HepG2 (cell line): Measurements from ENCODE around the gene AGAP3. TPM values are rescaled to one million over a fixed set of nuclear protein-coding genes. Genes with fewer than 3 reads are reported as not detected.

Experiments used
- ATAC-seq: fragments of 200-7000 bp; cut with Tn5 transposase; 3 replicates; pipeline ENCODE4 v1.9.1; 2020; ENCODE audit warnings: mild to moderate bottlenecking, moderate library complexity
- BruUV-seq: library from RNA; stranded (reverse); fragments of 400-500 nt; replicated peaks from 2 replicates; lab custom pipeline; 2021; lab: Mats Ljungman, UMichigan
- CTCF ChIA-PET: fragments of 300-600 bp; formaldehyde crosslinking; extraction: SDS; loops from one replicate; lab custom pipeline; 2021; ENCODE audit warnings: low total read pairs, inconsistent platforms, low intra/inter-chr PET ratio; lab: Yijun Ruan, JAX
- POLR2A ChIA-PET: fragments of 350-600 bp; sonication (Branson Sonifier 250); formaldehyde crosslinking; loops from one replicate; lab custom pipeline; 2020; ENCODE audit warnings: antibody characterized with exemption, inconsistent platforms; lab: Yijun Ruan, JAX
- DNase-seq: peaks from one replicate; pipeline ENCODE4 v3.0.0-alpha.2; 2015; ENCODE audit warnings: low spot score
- FAIRE-seq: peaks from 3 replicates; lab custom pipeline; 2011; peaks lifted over from hg19 to GRCh38; lab: Jason Lieb, UNC
- H2AFZ ChIP-seq: one replicate; pipeline ENCODE4 v1.6.1; 2011; ENCODE audit warnings: low read length, inconsistent platforms
- H3K27ac ChIP-seq: fragments of 300-600 bp; 3 replicates; pipeline ENCODE4 v1.8.0; 2011; ENCODE audit warnings: mixed run types, mild to moderate bottlenecking, mixed read lengths, low read length, inconsistent platforms; ENCODE audit not compliant: insufficient read depth; ENCODE audit errors: extremely low read length
- H3K27me3 ChIP-seq, 2 experiments: fragments of 200-600 bp in 1 of 2; 2 replicates in 1 of 2; 3 replicates in 1 of 2; pipeline versions ENCODE4 v1.6.0 to v1.8.0; 2011; ENCODE audit warnings: low read length in 2 of 2, mild to moderate bottlenecking in 2 of 2, moderate library complexity in 2 of 2, inconsistent platforms in 1 of 2; ENCODE audit not compliant: insufficient read depth in 2 of 2, control insufficient read depth in 1 of 2
- H3K36me3 ChIP-seq, 2 experiments: fragments of 200-600 bp in 1 of 2; replicated peaks in 1 of 2; 2 replicates in 1 of 2; 3 replicates in 1 of 2; pipeline versions ENCODE4 v1.5.1 to v1.8.0; 2011; ENCODE audit warnings: low read length in 2 of 2, inconsistent platforms in 1 of 2; ENCODE audit not compliant: insufficient read depth in 2 of 2, control insufficient read depth in 1 of 2
- H3K4me1 ChIP-seq: 2 replicates; pipeline ENCODE4 v1.5.1; 2012; ENCODE audit warnings: low read length, inconsistent platforms; ENCODE audit not compliant: insufficient read depth
- H3K4me2 ChIP-seq: 2 replicates; pipeline ENCODE4 v1.6.0; 2011; ENCODE audit warnings: low read depth, low read length, inconsistent platforms
- H3K4me3 ChIP-seq, 3 experiments: fragments of 200-600 bp in 1 of 3; sonication (generic), shearing (Covaris generic) in 1 of 3; replicated peaks in 1 of 3; 2 replicates each; pipeline ENCODE4 v1.5.1; 2011 to 2016; ENCODE audit warnings: low read length in 3 of 3, inconsistent platforms in 2 of 3, low read depth in 2 of 3, mild to moderate bottlenecking in 2 of 3, control low read depth in 1 of 3, mixed read lengths in 1 of 3; ENCODE audit not compliant: insufficient read depth in 1 of 3
- H3K79me2 ChIP-seq: one replicate; pipeline ENCODE4 v1.6.1; 2011; ENCODE audit warnings: low read length, inconsistent platforms; ENCODE audit not compliant: insufficient read depth
- H3K9ac ChIP-seq: 2 replicates; pipeline ENCODE4 v1.6.0; 2011; ENCODE audit warnings: mild to moderate bottlenecking, low read depth, low read length, inconsistent platforms; ENCODE audit not compliant: insufficient read depth
- H3K9me3 ChIP-seq: 2 replicates; pipeline ENCODE4 v1.5.1; 2012; ENCODE audit warnings: mild to moderate bottlenecking, low read length
- H4K20me1 ChIP-seq: 2 replicates; pipeline ENCODE4 v1.6.0; 2011; ENCODE audit warnings: inconsistent platforms, mild to moderate bottlenecking, low read length, moderate library complexity; ENCODE audit not compliant: insufficient read depth
- CBX2 ChIP-seq, 2 experiments: fragments of 200-600 bp in 1 of 2; sonication (generic); formaldehyde crosslinking in 1 of 2; IDR thresholded peaks; 2 replicates each; pipeline versions ENCODE4 v1.7.0 to v1.8.1; 2018 to 2022; ENCODE audit warnings: low read depth in 2 of 2, low read length in 1 of 2, mild to moderate bottlenecking in 1 of 2, missing genetic modification reagents in 1 of 2
- TCF12 ChIP-seq, 2 experiments: fragments of 450-650 bp in 1 of 2; sonication (generic) in 1 of 2; formaldehyde crosslinking in 1 of 2; IDR thresholded peaks; 2 replicates each; pipeline versions ENCODE4 v1.6.1 to v1.8.0; 2017 to 2022; ENCODE audit warnings: antibody characterized with exemption in 1 of 2, mild to moderate bottlenecking in 1 of 2, missing genetic modification reagents in 1 of 2, moderate library complexity in 1 of 2
- WGBS: methylation state at CpG from one replicate; pipeline ENCODE4 v1.1.6; 2017; ENCODE audit warnings: low lambda C conversion rate; 5-methylcytosine and 5-hydroxymethylcytosine counted together
- in situ Hi-C: cut with HindIII; loops from 2 replicates; pipeline ENCODE4 v1.10.0; 2017; ENCODE audit warnings: low pct_unique_long_range_greater_than_20kb; ENCODE audit not compliant: extremely low pct_ligation_motif_present
- intact Hi-C: fragments of 100-400 bp; cut with micrococcal nuclease; formaldehyde crosslinking; loops from one replicate; pipeline ENCODE4 v1.10.0; 2022; ENCODE audit not compliant: unreplicated experiment
- polyA plus RNA-seq, 8 experiments: library from polyadenylated mRNA; depleted of rRNA in 3 of 8; stranded (reverse) in 7 of 8; unstranded in 1 of 8; fragments of >200 nt; fragmentation: Illumina TruSeq in 4 of 8; extraction: Trizol in 4 of 8; gene quantifications; 2 replicates each; pipeline versions ENCODE4 v1.2.1 to v1.2.3, GENCODE V29; 2011 to 2016; ENCODE audit warnings: low read depth in 4 of 8, missing spikeins in 1 of 8, mixed read lengths in 1 of 8; ENCODE audit not compliant: insufficient read depth in 1 of 8
- total RNA-seq, 5 experiments: library from RNA; depleted of rRNA; stranded (reverse); fragments of >200 nt; fragmentation: Illumina TruSeq; extraction: Trizol; gene quantifications; 2 replicates each; pipeline ENCODE4 v1.2.3, GENCODE V29; 2016; ENCODE audit warnings: low read depth in 1 of 5
- TF ChIP-seq, protein P1 (sequence below): sonication (generic); formaldehyde crosslinking; IDR thresholded peaks from 2 replicates; pipeline ENCODE4 v1.4.0; 2020; ENCODE audit warnings: missing genetic modification reagents
- TF ChIP-seq, protein P2 (sequence below): sonication (generic); formaldehyde crosslinking; IDR thresholded peaks from 2 replicates; pipeline ENCODE4 v1.4.0; 2020; ENCODE audit warnings: mild to moderate bottlenecking, missing genetic modification reagents, borderline replicate concordance

Gene AGAP3
- total and polyA plus RNA-seq, 2 of the 13 experiments (the other 11 are each of a cell fraction or from before 2014, with no cell fraction given) = 31.3 to 61.4 TPM

DNA sequence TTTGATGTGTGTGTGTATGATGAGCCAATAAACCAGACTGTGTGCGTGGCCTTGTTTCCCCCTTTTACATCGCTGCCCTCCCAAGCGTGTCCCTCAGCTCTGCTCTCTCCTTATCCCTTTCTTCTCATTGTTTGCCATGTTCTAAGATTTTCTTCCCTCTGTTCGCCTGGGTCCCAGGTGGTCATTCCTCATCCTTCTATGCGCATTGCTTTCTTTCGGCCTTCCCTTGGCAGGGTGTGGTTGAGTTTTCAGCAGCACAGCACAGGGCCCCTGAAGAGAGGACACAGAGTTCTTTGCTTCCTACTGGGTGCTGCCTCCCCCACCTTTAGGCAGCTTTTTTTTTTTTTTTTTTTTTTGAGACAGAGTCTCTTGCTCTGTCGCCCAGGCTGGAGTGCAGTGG is 58.1 kb downstream of the AGAP3 start:
- Histone ChIP-seq H2AFZ (no peak overlapping the region), H3K9ac (no peak overlapping the region), H3K4me3 (no peak overlapping the region), H3K36me3 (peaks cover 15 to 31% of the 10 kb centered on the region in 2 experiments), H4K20me1 (no peaks in the 10 kb centered on the region), H3K27ac (no peak overlapping the region), H3K9me3 (no peaks in the 10 kb centered on the region), H3K27me3 (peaks cover under 1 to 9% of the 10 kb centered on the region in 2 experiments; a peak in 3 of 5 replicates), H3K4me2 (no peak overlapping the region), H3K79me2 (no peaks in the 10 kb centered on the region), H3K4me1 (no peaks in the 10 kb centered on the region)
- in situ Hi-C loops = no loop called here
- BruUV-seq = no TSS peak
- ChIA-PET POLR2A (no interaction called here), CTCF (no interaction called here)
- FAIRE-seq (no peak), DNase-seq (no peak), ATAC-seq (no peak)
- TF ChIP-seq, protein P1, sequence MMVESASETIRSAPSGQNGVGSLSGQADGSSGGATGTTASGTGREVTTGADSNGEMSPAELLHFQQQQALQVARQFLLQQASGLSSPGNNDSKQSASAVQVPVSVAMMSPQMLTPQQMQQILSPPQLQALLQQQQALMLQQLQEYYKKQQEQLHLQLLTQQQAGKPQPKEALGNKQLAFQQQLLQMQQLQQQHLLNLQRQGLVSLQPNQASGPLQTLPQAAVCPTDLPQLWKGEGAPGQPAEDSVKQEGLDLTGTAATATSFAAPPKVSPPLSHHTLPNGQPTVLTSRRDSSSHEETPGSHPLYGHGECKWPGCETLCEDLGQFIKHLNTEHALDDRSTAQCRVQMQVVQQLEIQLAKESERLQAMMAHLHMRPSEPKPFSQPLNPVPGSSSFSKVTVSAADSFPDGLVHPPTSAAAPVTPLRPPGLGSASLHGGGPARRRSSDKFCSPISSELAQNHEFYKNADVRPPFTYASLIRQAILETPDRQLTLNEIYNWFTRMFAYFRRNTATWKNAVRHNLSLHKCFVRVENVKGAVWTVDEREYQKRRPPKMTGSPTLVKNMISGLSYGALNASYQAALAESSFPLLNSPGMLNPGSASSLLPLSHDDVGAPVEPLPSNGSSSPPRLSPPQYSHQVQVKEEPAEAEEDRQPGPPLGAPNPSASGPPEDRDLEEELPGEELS = no peak
- TF ChIP-seq CBX2 (IDR thresholded peaks at IDR 0.05; ENCODE audit: low read depth, low read length) (no peak), CBX2 (CRISPR knock-in tag; IDR thresholded peaks at IDR 0.05; ENCODE audit: low read depth) (no peak), TCF12 (IDR thresholded peaks at IDR 0.05) (no peak), TCF12 (CRISPR knock-in tag; IDR thresholded peaks at IDR 0.05) (no peak)
- TF ChIP-seq, protein P2, sequence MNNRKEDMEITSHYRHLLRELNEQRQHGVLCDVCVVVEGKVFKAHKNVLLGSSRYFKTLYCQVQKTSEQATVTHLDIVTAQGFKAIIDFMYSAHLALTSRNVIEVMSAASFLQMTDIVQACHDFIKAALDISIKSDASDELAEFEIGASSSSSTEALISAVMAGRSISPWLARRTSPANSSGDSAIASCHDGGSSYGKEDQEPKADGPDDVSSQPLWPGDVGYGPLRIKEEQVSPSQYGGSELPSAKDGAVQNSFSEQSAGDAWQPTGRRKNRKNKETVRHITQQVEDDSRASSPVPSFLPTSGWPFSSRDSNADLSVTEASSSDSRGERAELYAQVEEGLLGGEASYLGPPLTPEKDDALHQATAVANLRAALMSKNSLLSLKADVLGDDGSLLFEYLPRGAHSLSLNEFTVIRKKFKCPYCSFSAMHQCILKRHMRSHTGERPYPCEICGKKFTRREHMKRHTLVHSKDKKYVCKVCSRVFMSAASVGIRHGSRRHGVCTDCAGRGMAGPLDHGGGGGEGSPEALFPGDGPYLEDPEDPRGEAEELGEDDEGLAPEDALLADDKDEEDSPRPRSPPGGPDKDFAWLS (CRISPR knock-in tag) = no peak
- intact Hi-C loops = no loop called here
- 98% methylated on average over 7 of the region's 7 CpGs for WGBS
